K562 (cell line): ENCODE data around the gene P2RX2. TPM values are rescaled to one million over a fixed set of nuclear protein-coding genes. Genes with fewer than 3 reads are reported as not detected.

Source experiments
- ATAC-seq: fragments of 200-7000 bp; cut with Tn5 transposase; 3 replicates; pipeline ENCODE4 v1.9.1; 2020; ENCODE audit warnings: moderate library complexity
- BruUV-seq: library from RNA; stranded (reverse); fragments of 400-500 nt; replicated peaks from 2 replicates; lab custom pipeline; 2021; lab: Mats Ljungman, UMichigan
- CTCF ChIA-PET: fragments of 300-600 bp; formaldehyde crosslinking; extraction: SDS; loops from one replicate; lab custom pipeline; 2021; ENCODE audit warnings: low intra/inter-chr PET ratio; lab: Yijun Ruan, JAX
- POLR2A ChIA-PET: fragments of 300-600, 350-650 bp; sonication (Branson Sonifier 250); formaldehyde crosslinking; extraction: SDS; loops from one replicate; lab custom pipeline; 2021; ENCODE audit warnings: antibody characterized with exemption, inconsistent platforms; lab: Yijun Ruan, JAX
- DNase-seq, 4 experiments: peaks; one replicate each; pipeline versions ENCODE4 v3.0.0 to v3.0.0-alpha.2; 2011 to 2018; ENCODE audit warnings: low spot score in 3 of 4, mixed read lengths in 3 of 4; ENCODE audit errors: extremely low read depth in 1 of 4
- FAIRE-seq: peaks from 2 replicates; lab custom pipeline; 2011; peaks lifted over from hg19 to GRCh38; lab: Jason Lieb, UNC
- H2AFZ ChIP-seq: 2 replicates; pipeline ENCODE4 v1.6.0; 2011; ENCODE audit warnings: low read depth, low read length, control low read depth, inconsistent platforms
- H3K27ac ChIP-seq: fragments of 200-600 bp; 3 replicates; pipeline ENCODE4 v1.8.0; 2011; ENCODE audit warnings: low read depth, mild to moderate bottlenecking, control low read depth, inconsistent platforms, low read length, moderate library complexity, mixed read lengths; ENCODE audit errors: extremely low read depth
- H3K27me3 ChIP-seq, 2 experiments: fragments of 300-600 bp in 1 of 2; 2 replicates in 1 of 2; 3 replicates in 1 of 2; pipeline versions ENCODE4 v1.6.0 to v1.8.0; 2011; ENCODE audit warnings: inconsistent platforms in 2 of 2, low read length in 2 of 2, mild to moderate bottlenecking in 1 of 2, mixed read lengths in 1 of 2, moderate library complexity in 1 of 2; ENCODE audit not compliant: control insufficient read depth in 2 of 2, insufficient read depth in 2 of 2
- H3K36me3 ChIP-seq: fragments of 300-600 bp; 3 replicates; pipeline ENCODE4 v1.8.0; 2011; ENCODE audit warnings: mild to moderate bottlenecking, low read length, inconsistent platforms; ENCODE audit not compliant: control insufficient read depth, insufficient read depth
- H3K4me1 ChIP-seq, 2 experiments: fragments of 200-600 bp in 1 of 2; replicated peaks in 1 of 2; 2 replicates in 1 of 2; 3 replicates in 1 of 2; pipeline versions ENCODE4 v1.5.1 to v1.8.0; 2011; ENCODE audit warnings: inconsistent platforms in 2 of 2, low read length in 2 of 2, mild to moderate bottlenecking in 1 of 2, mixed read lengths in 1 of 2, moderate library complexity in 1 of 2; ENCODE audit not compliant: control insufficient read depth in 2 of 2, insufficient read depth in 2 of 2
- H3K4me2 ChIP-seq: 2 replicates; pipeline ENCODE4 v1.6.1; 2011; ENCODE audit warnings: low read length, control low read depth, inconsistent platforms, mixed read lengths; ENCODE audit not compliant: insufficient read depth
- H3K4me3 ChIP-seq: fragments of 200-600 bp; sonication (generic), shearing (Covaris generic); 2 replicates; pipeline ENCODE4 v1.5.1; 2016; ENCODE audit warnings: control low read depth, inconsistent platforms
- H3K79me2 ChIP-seq: fragments of 200-600 bp; 3 replicates; pipeline ENCODE4 v1.8.0; 2011; ENCODE audit warnings: low read length, inconsistent platforms; ENCODE audit not compliant: control insufficient read depth, insufficient read depth
- H3K9ac ChIP-seq, 2 experiments: 2 replicates each; pipeline versions ENCODE4 v1.6.0 to v1.6.1; 2011; ENCODE audit warnings: low read depth in 2 of 2, low read length in 2 of 2, control low read depth in 1 of 2, inconsistent platforms in 1 of 2, mild to moderate bottlenecking in 1 of 2, mixed read lengths in 1 of 2; ENCODE audit not compliant: insufficient read depth in 1 of 2
- H3K9me1 ChIP-seq: one replicate; pipeline ENCODE4 v1.6.0; 2011; ENCODE audit warnings: inconsistent platforms, mild to moderate bottlenecking, low read length, moderate library complexity; ENCODE audit not compliant: control insufficient read depth, insufficient read depth
- H3K9me3 ChIP-seq: replicated peaks from 2 replicates; pipeline ENCODE4 v1.5.1; 2011; ENCODE audit warnings: low read depth, low read length, inconsistent platforms; ENCODE audit not compliant: control insufficient read depth, insufficient read depth
- H4K20me1 ChIP-seq: replicated peaks from 2 replicates; pipeline ENCODE4 v1.6.1; 2011; ENCODE audit warnings: low read length, inconsistent platforms, mixed read lengths; ENCODE audit not compliant: control insufficient read depth, insufficient read depth
- FOXP1 ChIP-seq: sonication (generic); formaldehyde crosslinking; IDR thresholded peaks from 2 replicates; pipeline ENCODE4 v1.8.0; 2022; ENCODE audit warnings: mild to moderate bottlenecking, missing genetic modification reagents
- IRF9 ChIP-seq: fragments of 450-650 bp; IDR thresholded peaks from 2 replicates; pipeline ENCODE4 v1.6.1; 2016; ENCODE audit warnings: missing biosample characterization, missing genetic modification characterization
- NELFE ChIP-seq: IDR thresholded peaks from 2 replicates; pipeline ENCODE4 v1.6.1; 2011; ENCODE audit warnings: mild to moderate bottlenecking; ENCODE audit not compliant: insufficient read depth, insufficient read length
- NEUROD1 ChIP-seq: fragments of 150-350 bp; IDR thresholded peaks from 2 replicates; pipeline ENCODE4 v1.6.1; 2014; ENCODE audit warnings: borderline replicate concordance, low read length, low read depth; ENCODE audit not compliant: partially characterized antibody
- NKRF ChIP-seq: fragments of 450-650 bp; IDR thresholded peaks from 2 replicates; pipeline ENCODE4 v1.6.1; 2016; ENCODE audit warnings: borderline replicate concordance
- PCBP1 ChIP-seq: fragments of 200-400 bp; formaldehyde crosslinking; IDR thresholded peaks from 2 replicates; pipeline ENCODE4 v1.6.1; 2018; ENCODE audit warnings: mild to moderate bottlenecking, low read depth, low read length; ENCODE audit not compliant: poor library complexity, severe bottlenecking
- PHF8 ChIP-seq: fragments of 200-600 bp; sonication (generic); IDR thresholded peaks from 2 replicates; pipeline ENCODE4 v1.6.1; 2012; ENCODE audit warnings: mixed run types, mild to moderate bottlenecking, inconsistent platforms, low read length, moderate library complexity, borderline replicate concordance
- SNRNP70 ChIP-seq: fragments of 200-400 bp; formaldehyde crosslinking; optimal IDR thresholded peaks from 2 replicates; pipeline ENCODE3; 2017; ENCODE audit warnings: low read depth, low read length
- SP2 ChIP-seq: IDR thresholded peaks from 2 replicates; pipeline ENCODE4 v1.6.1; 2011; ENCODE audit warnings: mild to moderate bottlenecking, low read depth, low read length, moderate library complexity; ENCODE audit not compliant: poor library complexity, severe bottlenecking; ENCODE audit errors: extremely low read depth
- TAF15 ChIP-seq: fragments of 200-400 bp; formaldehyde crosslinking; IDR thresholded peaks from 2 replicates; pipeline ENCODE4 v1.6.1; 2017; ENCODE audit warnings: mild to moderate bottlenecking, low read depth, low read length, moderate library complexity
- TEAD2 ChIP-seq: fragments of 450-650 bp; IDR thresholded peaks from 2 replicates; pipeline ENCODE4 v1.6.1; 2016; ENCODE audit warnings: missing genetic modification characterization, control low read depth, missing compliant biosample characterization
- ZNF280B ChIP-seq: fragments of 250-450 bp; sonication (Bioruptor Pico); IDR thresholded peaks from 2 replicates; pipeline ENCODE4 v1.5.1; 2021; ENCODE audit warnings: mild to moderate bottlenecking
- WGBS: fragments of 100-300 bp; shearing (Covaris generic); methylation state at CpG from one replicate; pipeline ENCODE4 v1.1.6; 2016; ENCODE audit warnings: low coverage, mixed read lengths; ENCODE audit not compliant: insufficient coverage; ENCODE audit errors: missing lambda C conversion rate; 5-methylcytosine and 5-hydroxymethylcytosine counted together
- in situ Hi-C: fragments of 300-500 bp; cut with MboI; formaldehyde crosslinking; loops from 4 replicates; pipeline ENCODE4 v1.15.0; 2018; ENCODE audit warnings: inconsistent platforms, mixed read lengths
- intact Hi-C: fragments of 100-400 bp; cut with micrococcal nuclease; formaldehyde crosslinking; loops from 2 replicates; pipeline ENCODE4 v1.14.2; 2022
- polyA plus RNA-seq, 8 experiments: library from polyadenylated mRNA; depleted of rRNA in 4 of 8; stranded (reverse) in 5 of 8; unstranded in 3 of 8; fragments of >200 nt; fragmentation: Nextera tagmentation in 2 of 8; fragmentation: Illumina TruSeq in 1 of 8; extraction: Ambion mirVana in 2 of 8; extraction: Trizol in 1 of 8; gene quantifications; 2 replicates each; pipeline versions ENCODE4 v1.2.1 to v1.2.3, GENCODE V29; 2011 to 2014; ENCODE audit warnings: inconsistent platforms in 1 of 8, missing spikeins in 1 of 8
- total RNA-seq, 7 experiments: library from RNA; depleted of rRNA in 6 of 7; stranded (reverse); fragments of >200 nt in 6 of 7; fragmentation: Illumina TruSeq in 2 of 7; extraction: Trizol in 2 of 7; gene quantifications; 2 replicates each; pipeline versions ENCODE4 v1.2.1 to v1.2.3, GENCODE V29; 2011 to 2021; ENCODE audit warnings: low replicate concordance in 1 of 7

The P2RX2 gene
- total and polyA plus RNA-seq, 9 of the 15 experiments (the other 6 are each of a cell fraction or from before 2014, with no cell fraction given), result not detected

- in situ Hi-C loops, result loop anchor here (5.0 kb wide), 1 partner anchor 184 kb away; no protein-coding TSS in a partner anchor
- ChIA-PET CTCF (interaction anchor here (1.8 kb wide), 1 partner anchor 13 kb away, joined by 9 read pairs; no protein-coding TSS in a partner anchor), POLR2A (interaction anchor here (0.6 kb wide), 1 partner anchor 9 kb away, joined by 3 read pairs; the partner anchor contains the start of gene LRCOL1)
- DNase-seq (no peak), ATAC-seq (peak; percentile 3), FAIRE-seq (no peak)
- H3K27me3 ChIP-seq, result peaks cover 28 to 51% of the 10 kb centered on the region in 2 experiments
- no peaks in the 10 kb centered on the region for H4K20me1 ChIP-seq
- no peaks in the 10 kb centered on the region for H3K36me3 ChIP-seq
- peaks cover 7 to 65% of the 10 kb centered on the region in 2 experiments; a peak in 4 of 5 replicates for H3K4me1 ChIP-seq
- no peak for TF ChIP-seq NELFE
- no peak for TF ChIP-seq TAF15
- TF ChIP-seq FOXP1 (CRISPR knock-in tag), result no peak
- no peak for TF ChIP-seq PCBP1
- no peak for TF ChIP-seq PHF8
- no peak for TF ChIP-seq ZNF280B (CRISPR knock-in tag)
- TF ChIP-seq NKRF, result no peak
- TF ChIP-seq SNRNP70, result no peak
- no peak for TF ChIP-seq SP2
- TF ChIP-seq TEAD2, result no peak
- TF ChIP-seq NEUROD1, result no peak
- TF ChIP-seq IRF9 (tag), result no peak
- H2AFZ ChIP-seq, result peak overlapping the region; percentile 92
- no peaks in the 10 kb centered on the region for H3K9me1 ChIP-seq
- intact Hi-C loops, result no loop called here
- no peak overlapping the region for H3K27ac ChIP-seq
- peak overlapping the region; percentile 77 for H3K4me2 ChIP-seq
- peak overlapping the region in 1 of 2 experiments; percentile 84; a peak in 2 of 4 replicates for H3K9ac ChIP-seq
- 62% methylated on average over 20 of the region's 31 CpGs for WGBS
- H3K9me3 ChIP-seq, result no peaks in the 10 kb centered on the region
- no peaks in the 10 kb centered on the region for H3K79me2 ChIP-seq
- BruUV-seq, result no TSS peak
- no peak overlapping the region for H3K4me3 ChIP-seq
Measured at GRCh38 chr12:132601171-132601883, 17.2 kb upstream of the P2RX2 start.
